HUES64 (cell line): ENCODE data around the gene CAMKMT.

Experiments used
- H3K27ac ChIP-seq: 2 replicates; pipeline ENCODE4 v1.7.0; 2013; ENCODE audit warnings: low read depth, low read length, inconsistent platforms
- H3K27me3 ChIP-seq: 2 replicates; pipeline ENCODE4 v1.6.1; 2013; ENCODE audit warnings: mild to moderate bottlenecking, low read length; ENCODE audit not compliant: insufficient read depth
- H3K36me3 ChIP-seq: 2 replicates; pipeline ENCODE4 v1.6.1; 2013; ENCODE audit warnings: mild to moderate bottlenecking, low read length; ENCODE audit not compliant: insufficient read depth
- H3K4me1 ChIP-seq: 2 replicates; pipeline ENCODE4 v1.6.1; 2013; ENCODE audit warnings: mild to moderate bottlenecking, low read length, moderate library complexity; ENCODE audit not compliant: insufficient read depth
- H3K4me3 ChIP-seq: 2 replicates; pipeline ENCODE4 v1.5.1; 2013; ENCODE audit warnings: mild to moderate bottlenecking, low read length, moderate library complexity
- H3K9ac ChIP-seq: 2 replicates; pipeline ENCODE4 v1.6.1; 2013; ENCODE audit warnings: mild to moderate bottlenecking, low read depth, low read length
- H3K9me3 ChIP-seq: 2 replicates; pipeline ENCODE4 v1.6.1; 2013; ENCODE audit warnings: low read depth, low read length; ENCODE audit not compliant: insufficient read depth
- WGBS: fragments of 150-250, 120-280 bp; methylation state at CpG from one replicate; pipeline ENCODE4 v1.1.7; 2013; ENCODE audit warnings: missing lambda C conversion rate; 5-methylcytosine and 5-hydroxymethylcytosine counted together

The CAMKMT gene

GRCh38 chr2:44763275-44763782, 401.6 kb downstream of the CAMKMT start:
- no peak overlapping the region for H3K27ac ChIP-seq
- 69% methylated on average over 8 of the region's 8 CpGs for WGBS
- no peaks in the 10 kb centered on the region for H3K36me3 ChIP-seq
- peaks cover 29% of the 10 kb centered on the region for H3K27me3 ChIP-seq
- H3K4me3 ChIP-seq, result no peak overlapping the region
- H3K9me3 ChIP-seq, result no peaks in the 10 kb centered on the region
- H3K9ac ChIP-seq, result no peak overlapping the region
- H3K4me1 ChIP-seq, result peaks cover 12% of the 10 kb centered on the region

GRCh38 chr2:44766220-44766619, 404.5 kb downstream of the CAMKMT start:
- no peaks in the 10 kb centered on the region for H3K9me3 ChIP-seq
- no peak overlapping the region for H3K9ac ChIP-seq
- no peaks in the 10 kb centered on the region for H3K36me3 ChIP-seq
- H3K27ac ChIP-seq, result no peak overlapping the region
- H3K4me3 ChIP-seq, result no peak overlapping the region
- 95% methylated on average over 5 of the region's 5 CpGs for WGBS
- H3K4me1 ChIP-seq, result peaks cover 29% of the 10 kb centered on the region
- peaks cover 56% of the 10 kb centered on the region for H3K27me3 ChIP-seq

GRCh38 chr2:44766777-44767176, 405.0 kb downstream of the CAMKMT start:
- 91% methylated on average over 1 of the region's 1 CpG for WGBS
- Histone ChIP-seq H3K27me3 (peaks cover 61% of the 10 kb centered on the region), H3K9ac (no peak overlapping the region), H3K4me1 (peaks cover 33% of the 10 kb centered on the region), H3K4me3 (no peak overlapping the region), H3K27ac (no peak overlapping the region), H3K36me3 (no peaks in the 10 kb centered on the region), H3K9me3 (no peaks in the 10 kb centered on the region)

- H3K36me3 ChIP-seq, result no peaks in the 10 kb centered on the region
- no peaks in the 10 kb centered on the region for H3K9me3 ChIP-seq
- no peak overlapping the region for H3K27ac ChIP-seq
- H3K4me1 ChIP-seq, result peaks cover 41% of the 10 kb centered on the region
- H3K27me3 ChIP-seq, result peaks cover 67% of the 10 kb centered on the region
- H3K4me3 ChIP-seq, result no peak overlapping the region
- no peak overlapping the region for H3K9ac ChIP-seq
- WGBS, result 44% methylated on average over 8 of the region's 8 CpGs
These were observed 405.9 kb downstream of the CAMKMT start for GRCh38 chr2:44767691-44768090.

GRCh38 chr2:44768438-44769236, 406.9 kb downstream of the CAMKMT start:
- peak overlapping the region; percentile 48 for H3K4me3 ChIP-seq
- H3K27me3 ChIP-seq, result peaks cover 76% of the 10 kb centered on the region
- H3K27ac ChIP-seq, result no peak overlapping the region
- peak overlapping the region; percentile 21; the same call in 1 of the 2 replicates for H3K9ac ChIP-seq
- H3K36me3 ChIP-seq, result no peaks in the 10 kb centered on the region
- H3K9me3 ChIP-seq, result no peaks in the 10 kb centered on the region
- 2% methylated on average over 40 of the region's 42 CpGs for WGBS
- H3K4me1 ChIP-seq, result peaks cover 50% of the 10 kb centered on the region

GRCh38 chr2:44769349-44770011, 407.7 kb downstream of the CAMKMT start:
- WGBS, result 78% methylated on average over 8 of the region's 9 CpGs
- Histone ChIP-seq H3K27me3 (peaks cover 83% of the 10 kb centered on the region), H3K27ac (no peak overlapping the region)

GRCh38 chr2:44770221-44771195, 408.8 kb downstream of the CAMKMT start:
- Histone ChIP-seq H3K4me1 (peaks cover 69% of the 10 kb centered on the region), H3K4me3 (no peak overlapping the region), H3K27ac (no peak overlapping the region), H3K9me3 (no peaks in the 10 kb centered on the region), H3K27me3 (peaks cover 82% of the 10 kb centered on the region), H3K36me3 (no peaks in the 10 kb centered on the region), H3K9ac (no peak overlapping the region)
- WGBS, result 58% methylated on average over 6 of the region's 6 CpGs

More at GRCh38 chr2:44769349-44770011, 407.7 kb downstream of the CAMKMT start:
- Histone ChIP-seq H3K4me3 (no peak overlapping the region), H3K9me3 (no peaks in the 10 kb centered on the region), H3K4me1 (peaks cover 59% of the 10 kb centered on the region), H3K36me3 (no peaks in the 10 kb centered on the region), H3K9ac (no peak overlapping the region)

GRCh38 chr2:44771522-44771921, 409.8 kb downstream of the CAMKMT start:
- no peaks in the 10 kb centered on the region for H3K9me3 ChIP-seq
- H3K27ac ChIP-seq, result no peak overlapping the region
- no peak overlapping the region for H3K4me3 ChIP-seq
- 78% methylated on average over 2 of the region's 2 CpGs for WGBS
- peaks cover 79% of the 10 kb centered on the region for H3K4me1 ChIP-seq
- peaks cover 72% of the 10 kb centered on the region for H3K27me3 ChIP-seq
- no peaks in the 10 kb centered on the region for H3K36me3 ChIP-seq
- no peak overlapping the region for H3K9ac ChIP-seq

- Histone ChIP-seq H3K4me1 (peaks cover 85% of the 10 kb centered on the region), H3K27me3 (peaks cover 71% of the 10 kb centered on the region), H3K36me3 (no peaks in the 10 kb centered on the region), H3K9ac (no peak overlapping the region), H3K4me3 (no peak overlapping the region), H3K9me3 (no peaks in the 10 kb centered on the region), H3K27ac (no peak overlapping the region)
- WGBS, result 56% methylated on average over 9 of the region's 9 CpGs
These were observed 410.4 kb downstream of the CAMKMT start for GRCh38 chr2:44772131-44772530.

- no peak overlapping the region for H3K9ac ChIP-seq
- no peaks in the 10 kb centered on the region for H3K9me3 ChIP-seq
- H3K27me3 ChIP-seq, result peaks cover 67% of the 10 kb centered on the region
- H3K4me3 ChIP-seq, result no peak overlapping the region
- H3K27ac ChIP-seq, result no peak overlapping the region
- H3K36me3 ChIP-seq, result no peaks in the 10 kb centered on the region
- WGBS, result 41% methylated on average over 2 of the region's 2 CpGs
- H3K4me1 ChIP-seq, result peaks cover 87% of the 10 kb centered on the region
These were observed 411.1 kb downstream of the CAMKMT start for GRCh38 chr2:44772669-44773378.
